Left lobe of liver (tissue), 2 donors: ENCODE data around the gene CREM. TPM values are rescaled to one million over a fixed set of nuclear protein-coding genes. Genes with fewer than 3 reads are reported as not detected.
"Not testable (repeated sequence)": the region's sequence is repeated elsewhere in the genome, so short reads cannot be mapped to it uniquely, and the experiment has no call there.

Source experiments
- ATAC-seq: fragments of 200-7000 bp; cut with Tn5 transposase; one replicate; pipeline ENCODE4 v1.9.1; 2020; ENCODE audit warnings: mild to moderate bottlenecking, moderate library complexity
- DNase-seq: peaks from one replicate; pipeline ENCODE4 v3.0.0-alpha.2; 2020; ENCODE audit warnings: low spot score
- total RNA-seq: library from RNA; stranded (reverse); gene quantifications from one replicate; pipeline ENCODE4 v1.2.1, GENCODE V29; 2021
- donor health status: DM: no; HTN: no; CAD: no; lungs with moderate emphysema.
- donor health status: DM: no; HTN: yes; CAD: no.

CREM gene
- total RNA-seq, 1 donor from 2014 or later, result 18.9 TPM

DNA sequence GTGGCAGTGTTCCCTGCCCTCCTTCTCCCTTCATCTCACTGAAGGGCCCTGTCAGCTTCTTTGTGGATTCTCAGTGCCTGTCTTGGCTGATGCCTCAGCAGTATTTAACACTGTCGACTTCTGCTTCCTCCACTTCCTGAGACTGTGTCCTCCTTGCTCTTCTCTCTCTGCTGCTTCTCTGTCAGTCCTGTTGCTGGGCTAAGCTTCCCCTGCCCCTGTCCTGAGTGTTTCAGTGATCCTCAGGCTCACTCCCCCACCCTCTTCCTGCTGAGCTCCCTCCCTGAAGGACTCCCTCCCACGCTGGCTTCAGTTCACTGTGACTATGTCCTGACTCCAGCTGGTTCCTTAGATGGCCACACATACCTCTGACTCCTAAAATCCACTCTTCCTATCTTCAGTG is 64.9 kb downstream of the CREM start:
- DNase-seq (no peak), ATAC-seq (peak; percentile 51)

DNA sequence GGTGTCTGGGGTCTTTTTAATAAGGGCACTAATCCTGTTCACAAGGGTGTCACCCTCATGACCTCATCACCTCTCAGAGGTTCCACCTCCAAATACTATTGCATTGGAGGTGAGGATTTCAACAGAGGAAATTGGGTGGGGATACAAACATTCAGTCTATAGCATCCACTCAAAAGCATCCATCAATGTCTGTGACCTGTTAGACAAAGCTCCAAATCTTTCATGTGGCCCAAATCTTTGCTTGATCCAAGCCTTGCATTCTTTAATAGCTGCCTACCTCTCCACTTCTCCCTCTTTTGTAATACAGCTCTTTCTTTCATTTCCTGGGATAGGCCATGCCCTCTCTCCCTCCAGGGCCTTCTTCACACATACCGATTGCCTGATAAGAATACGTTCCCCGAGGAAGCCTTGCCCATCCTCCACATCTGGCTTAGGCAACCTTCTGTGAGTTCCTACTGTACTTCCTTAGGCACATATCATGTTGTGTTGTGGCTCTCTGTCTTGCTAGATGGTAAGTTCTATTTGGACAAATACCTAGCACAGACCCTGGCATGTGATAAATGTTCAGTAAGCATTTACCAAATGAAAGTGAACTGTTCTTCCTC is 66.1 kb downstream of the CREM start:
- no peak for ATAC-seq
- DNase-seq, result no peak

DNA sequence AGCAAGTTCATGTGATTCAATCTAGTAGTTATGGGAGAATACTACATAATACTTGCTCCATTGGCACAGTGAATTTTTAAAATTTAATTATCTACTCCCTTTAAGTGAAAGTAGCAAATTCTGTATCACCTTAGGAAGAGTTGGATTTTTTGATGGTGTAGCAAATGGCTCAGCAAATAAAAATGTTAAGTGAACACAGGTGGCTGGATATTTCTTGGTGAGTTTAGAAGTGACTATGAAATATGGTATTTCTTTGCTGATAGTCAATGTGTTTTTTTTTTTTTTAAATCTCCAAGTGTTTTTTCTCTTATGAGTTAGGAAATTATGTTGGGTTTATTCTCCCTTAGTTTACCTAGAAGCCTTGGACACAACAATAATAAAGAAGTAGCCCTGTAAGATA is 67.8 kb downstream of the CREM start:
- DNase-seq (no peak), ATAC-seq (no peak)

GRCh38 chr10:35194906-35195305 is 68.3 kb downstream of the CREM start:
- ATAC-seq (no peak), DNase-seq (no peak)

DNA sequence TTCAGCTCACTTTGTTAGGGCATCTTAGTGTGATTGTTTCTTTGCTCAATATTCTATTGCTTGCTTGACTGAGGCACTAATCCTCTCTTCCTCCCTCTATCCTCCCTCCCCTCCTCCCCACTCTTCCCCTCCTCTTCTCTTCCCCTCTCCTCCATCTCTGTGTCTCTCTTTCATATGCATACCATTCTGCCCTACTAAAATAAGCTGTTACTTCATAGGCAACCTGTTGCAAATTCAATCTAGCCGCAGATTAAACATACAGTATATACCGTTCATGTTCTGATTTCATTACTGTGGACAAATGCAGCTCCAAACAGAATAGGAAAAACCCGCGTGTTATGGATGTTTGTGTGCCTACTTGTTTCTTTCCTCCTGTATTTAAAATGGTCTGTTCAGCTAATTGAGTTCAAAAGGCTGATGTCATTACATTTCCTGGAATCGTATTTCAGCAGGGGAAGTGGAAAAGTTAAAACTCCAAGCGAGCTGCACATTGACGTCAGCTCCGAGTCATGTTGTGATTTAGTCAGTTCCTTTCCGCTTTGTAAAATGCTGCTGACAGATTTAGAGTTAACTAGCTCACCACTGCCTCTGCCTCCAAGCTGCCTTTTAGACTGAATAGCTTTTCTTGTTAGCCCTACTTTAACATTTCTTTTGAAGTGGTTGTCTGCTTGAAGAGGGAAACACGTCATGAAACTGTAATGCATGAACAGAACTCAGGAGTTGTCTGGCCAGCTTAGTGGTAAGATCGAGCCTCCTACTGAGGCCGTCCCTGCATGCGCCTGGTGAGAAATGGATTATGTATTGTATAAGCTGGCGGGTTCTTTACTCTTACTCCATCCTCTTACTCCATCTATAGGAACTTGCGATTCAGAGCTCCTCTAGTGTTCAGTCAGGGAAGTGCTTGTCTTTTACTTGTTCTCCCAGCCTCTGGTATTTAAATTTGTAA is 69.0 kb downstream of the CREM start:
- ATAC-seq, result peak; percentile 92
- DNase-seq, result peak; percentile 66

- DNase-seq, result no peak
- no peak for ATAC-seq
Observed at GRCh38 chr10:35200487-35200886, 73.8 kb downstream of the CREM start.

DNA sequence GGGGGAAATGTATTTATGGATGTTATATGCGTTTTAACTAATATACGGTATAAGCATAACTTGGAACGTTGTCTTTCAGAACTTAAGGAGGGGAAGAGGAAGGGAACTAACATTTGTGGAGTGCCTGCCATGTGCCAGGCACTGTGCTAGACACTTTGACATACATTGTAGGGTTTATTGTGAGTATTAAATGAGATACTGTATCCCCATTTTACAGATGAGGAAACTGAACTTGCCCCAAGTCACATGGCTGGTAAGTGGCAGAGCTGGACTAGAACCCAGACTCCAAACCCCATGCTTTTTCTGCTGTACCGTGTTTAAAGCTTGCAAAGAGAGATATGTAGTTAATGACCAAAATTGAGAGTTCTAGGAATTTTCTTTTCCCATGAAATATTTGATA is 74.6 kb downstream of the CREM start:
- DNase-seq (no peak), ATAC-seq (no peak)

DNA sequence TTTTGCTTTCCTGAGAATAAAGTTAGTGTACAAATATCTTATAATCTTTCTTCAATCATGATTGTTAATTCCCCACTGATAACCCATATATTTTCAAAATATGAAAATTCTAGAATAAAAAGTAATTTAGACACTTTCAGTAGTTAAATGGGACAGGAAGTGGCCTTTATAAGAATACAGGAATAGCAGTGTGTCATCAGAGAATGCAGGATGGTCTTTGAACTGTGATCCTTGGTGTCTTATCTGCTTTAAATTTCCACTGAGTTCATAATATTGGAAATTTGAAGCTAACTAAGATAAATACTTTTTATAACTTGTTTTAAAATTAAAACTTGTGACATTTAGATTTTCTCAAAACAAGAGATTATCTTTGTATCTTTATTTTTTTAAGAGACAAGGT is 75.4 kb downstream of the CREM start:
- ATAC-seq, result peak; percentile 47
- DNase-seq, result no peak

- ATAC-seq (peak; percentile 80), DNase-seq (no peak)
Observed at GRCh38 chr10:35203745-35204144, 77.1 kb downstream of the CREM start.

GRCh38 chr10:35204650-35205319 is 78.1 kb downstream of the CREM start:
- no peak for DNase-seq
- no peak for ATAC-seq

DNA sequence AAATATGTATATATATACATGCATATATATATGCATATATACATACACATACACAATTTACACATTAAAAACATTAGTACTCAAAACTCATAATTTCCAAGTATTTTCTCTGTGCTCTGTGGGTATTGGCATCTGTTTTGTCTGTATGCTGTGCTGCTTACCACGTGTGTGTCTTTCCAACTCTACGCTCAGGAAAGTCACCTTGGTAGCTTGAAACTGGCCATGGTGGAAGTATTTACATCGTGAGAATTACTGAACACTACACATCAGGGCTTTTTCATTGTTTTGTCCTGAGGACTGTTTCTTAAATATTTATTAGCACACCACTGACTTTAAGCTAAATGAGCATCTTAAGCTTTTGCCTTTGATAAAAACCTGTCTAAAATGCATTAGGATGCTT is 79.6 kb downstream of the CREM start:
- ATAC-seq, result no peak
- DNase-seq, result no peak

DNA sequence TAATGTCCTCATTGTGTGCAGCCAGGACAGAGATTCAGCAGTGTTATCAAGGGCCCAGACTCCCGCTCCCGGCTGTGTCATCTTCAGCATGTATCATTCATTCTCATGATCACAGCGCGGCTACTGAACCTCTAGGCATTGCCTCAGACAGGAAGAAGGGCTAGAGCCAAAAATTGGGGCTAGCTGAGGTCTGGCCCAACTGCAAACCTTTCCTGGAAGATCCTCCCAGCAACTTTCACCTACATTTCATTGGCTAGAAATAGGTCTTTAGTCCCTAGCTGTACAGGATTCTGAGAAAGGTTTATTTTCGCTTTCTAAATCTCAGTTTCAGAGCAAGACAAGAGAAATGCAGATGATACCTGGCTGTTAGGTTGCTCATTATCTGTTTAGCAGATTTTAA is 81.9 kb downstream of the CREM start:
- DNase-seq (no peak), ATAC-seq (peak; percentile 77)

DNA sequence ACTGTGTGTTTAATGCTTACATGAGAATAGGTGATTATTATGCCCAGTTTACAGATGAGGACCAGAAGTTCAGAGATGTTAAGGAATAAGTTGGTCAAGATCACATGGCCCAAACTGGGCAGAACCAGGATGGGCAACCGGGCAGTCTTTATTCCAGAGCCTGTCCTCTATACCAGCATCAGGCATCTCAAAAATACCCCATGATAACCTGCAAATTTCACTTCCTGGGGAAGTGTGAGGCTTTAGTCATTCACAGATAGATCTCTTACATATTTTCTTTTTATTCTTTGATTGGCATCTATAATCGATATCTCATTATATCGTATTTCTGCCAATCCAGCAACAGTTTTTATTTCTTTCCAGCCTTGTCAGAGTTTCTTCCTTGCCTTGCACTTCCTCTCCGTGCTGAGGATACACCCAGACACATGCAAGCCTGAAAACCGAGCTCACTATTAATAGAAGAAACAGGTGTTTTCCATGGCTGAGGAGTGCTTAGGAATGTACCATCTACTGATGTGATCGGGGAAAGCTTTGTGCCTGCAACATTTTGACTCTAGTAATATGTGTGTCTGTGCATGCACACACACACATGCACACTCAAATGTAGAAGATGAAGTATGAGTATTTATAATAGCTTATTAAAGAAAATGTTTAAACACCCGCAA is 82.4 kb downstream of the CREM start:
- ATAC-seq (no peak), DNase-seq (no peak)

DNA sequence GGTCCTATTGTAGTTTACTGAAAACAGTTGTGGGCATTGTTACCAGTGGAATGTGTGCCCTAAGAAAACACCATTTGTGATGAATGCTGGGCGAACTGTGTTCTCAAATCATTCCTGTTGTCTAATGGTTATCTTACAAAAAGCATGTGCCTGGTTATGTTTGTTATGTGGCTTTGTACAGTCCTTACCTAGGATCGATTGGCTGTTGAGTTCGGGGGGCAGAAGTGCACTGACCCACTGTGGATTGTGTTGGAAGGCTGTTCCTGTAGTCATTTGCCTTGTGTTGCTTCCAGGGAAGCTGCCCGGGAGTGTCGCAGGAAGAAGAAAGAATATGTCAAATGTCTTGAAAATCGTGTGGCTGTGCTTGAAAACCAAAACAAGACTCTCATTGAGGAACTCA is 84.3 kb downstream of the CREM start:
- no peak for DNase-seq
- peak; percentile 38 for ATAC-seq

DNA sequence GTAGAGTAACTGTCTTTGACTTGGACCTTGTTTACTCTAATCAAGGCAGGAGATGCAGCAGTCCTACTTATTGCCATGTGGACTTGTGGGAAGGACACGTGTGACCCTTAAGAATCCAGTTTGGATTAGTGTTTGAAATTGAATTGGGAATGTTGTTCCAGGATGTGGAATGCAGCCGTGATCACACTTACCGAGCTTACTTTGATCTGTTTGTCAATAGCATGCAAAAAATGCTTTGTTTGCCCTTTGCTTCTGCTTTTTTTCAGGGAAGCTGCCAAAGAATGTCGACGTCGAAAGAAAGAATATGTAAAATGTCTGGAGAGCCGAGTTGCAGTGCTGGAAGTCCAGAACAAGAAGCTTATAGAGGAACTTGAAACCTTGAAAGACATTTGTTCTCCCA is 84.7 kb downstream of the CREM start:
- DNase-seq, result no peak
- peak; percentile 11 for ATAC-seq

DNA sequence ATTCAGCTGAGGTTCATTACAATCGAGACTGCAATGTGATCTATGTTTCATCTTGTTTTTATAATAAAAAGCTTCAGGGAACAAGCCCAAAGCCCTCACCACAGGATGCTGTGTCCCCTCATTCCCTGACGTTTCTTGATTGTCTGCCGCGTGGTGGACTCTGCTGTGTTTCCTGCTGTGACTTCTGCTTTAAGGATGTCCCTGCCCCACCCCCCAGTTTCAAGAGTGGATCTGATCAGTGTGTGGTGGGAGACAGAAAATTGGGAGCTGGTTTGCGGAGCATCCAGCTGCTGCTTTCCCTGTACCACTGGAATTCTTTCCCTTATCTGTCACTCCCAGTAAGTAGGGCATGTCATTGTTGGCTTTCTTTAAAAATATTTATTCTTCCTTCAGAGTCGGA is 86.2 kb downstream of the CREM start:
- DNase-seq (no peak), ATAC-seq (no peak)

DNA sequence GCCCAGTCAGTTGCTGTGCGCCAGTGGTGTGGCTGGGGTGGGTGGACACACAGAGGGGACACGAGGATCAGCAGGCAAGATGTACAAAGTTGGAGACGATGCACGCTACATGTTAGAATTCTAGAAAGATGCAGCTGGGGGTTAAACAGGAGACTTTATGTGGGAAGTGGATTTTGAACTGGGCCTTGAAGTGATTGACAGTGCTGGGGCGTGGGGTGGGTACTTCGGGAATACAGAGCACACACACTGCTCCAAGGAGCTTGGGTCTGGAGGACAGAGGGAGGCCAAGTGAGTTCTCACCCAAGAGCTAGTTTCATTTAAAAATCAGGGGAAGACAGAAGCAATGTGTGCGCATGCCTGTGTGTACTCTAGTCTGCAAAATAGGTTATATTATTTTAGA is 87.1 kb downstream of the CREM start:
- DNase-seq, result no peak
- no peak for ATAC-seq

DNA sequence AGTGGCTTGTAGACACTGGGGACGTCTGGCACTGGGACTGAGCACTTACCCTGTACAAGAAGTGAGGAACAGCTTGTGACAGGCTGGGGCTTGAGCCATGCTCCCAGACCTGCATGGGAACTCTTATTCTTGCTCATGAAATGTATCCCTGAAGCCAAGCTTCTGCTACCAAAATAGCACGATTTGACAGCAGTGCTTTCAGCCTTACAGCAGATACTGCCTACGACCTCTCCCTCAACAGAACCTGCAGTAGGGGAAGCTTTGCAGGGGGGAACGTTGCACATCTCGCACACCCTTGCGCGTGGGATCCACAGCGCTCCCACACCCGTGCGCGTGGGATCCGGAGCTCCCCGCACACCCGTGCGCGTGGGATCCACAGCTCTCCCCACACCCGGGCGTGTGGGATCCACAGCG is 88.0 kb downstream of the CREM start:
- ATAC-seq (no peak), DNase-seq (no peak)

- DNase-seq (no peak), ATAC-seq (no peak)
Observed at GRCh38 chr10:35215107-35215506, 88.5 kb downstream of the CREM start.

DNA sequence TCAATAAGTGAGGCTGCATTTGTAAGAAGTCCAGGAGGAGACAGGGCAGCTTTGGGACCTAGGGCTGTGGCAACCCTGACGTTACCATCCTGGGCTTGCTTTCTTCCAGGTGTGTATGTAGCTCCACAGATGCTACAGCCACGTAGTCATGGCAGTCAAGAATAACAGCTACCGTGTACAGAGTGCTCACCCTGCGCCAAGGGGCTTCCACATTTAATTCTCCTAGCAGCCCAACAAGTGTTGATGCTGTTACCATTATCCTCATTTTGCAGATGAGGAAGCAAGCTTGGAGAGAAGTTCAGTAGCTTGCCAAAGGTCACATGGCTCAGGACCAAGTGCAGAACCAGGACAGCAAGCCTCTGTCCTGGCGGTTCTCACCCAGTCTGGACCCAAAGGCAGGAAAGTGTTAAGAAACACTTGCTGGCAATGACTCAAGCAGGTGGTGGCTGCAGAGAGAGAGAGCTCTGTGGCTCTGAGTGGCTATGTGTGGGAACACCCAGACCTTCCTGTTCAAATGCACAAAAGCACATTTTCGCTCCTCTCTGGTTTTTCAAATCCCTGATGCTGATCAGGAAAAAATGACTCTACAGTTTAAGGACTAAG is 89.8 kb downstream of the CREM start:
- ATAC-seq (peak; percentile 81), DNase-seq (peak; percentile 87)

GRCh38 chr10:35216956-35217355 is 90.3 kb downstream of the CREM start:
- ATAC-seq, DNase-seq: not testable (repeated sequence)
